K562 (cell line): ENCODE results near the gene SENP1.

ENCODE experiments used
- CAMTA2 ChIP-seq: fragments of 250-450 bp; sonication (Bioruptor Pico); conservative IDR thresholded peaks from 2 replicates; pipeline ENCODE4 v1.5.1; 2022
- CEBPG ChIP-seq, 3 experiments: fragments of 200-800 bp in 1 of 3; sonication (Bioruptor generic) in 1 of 3; sonication (generic) in 1 of 3; formaldehyde crosslinking in 1 of 3; IDR thresholded peaks in 2 of 3; conservative IDR thresholded peaks in 1 of 3; 2 replicates each; pipeline versions ENCODE4 v1.6.1 to v1.8.0; 2016 to 2022; ENCODE audit warnings: missing compliant biosample characterization in 2 of 3, missing genetic modification characterization in 2 of 3, mild to moderate bottlenecking in 1 of 3, missing genetic modification reagents in 1 of 3
- E2F4 ChIP-seq: sonication (generic); formaldehyde crosslinking; IDR thresholded peaks from 2 replicates; pipeline ENCODE4 v1.8.0; 2022; ENCODE audit warnings: mild to moderate bottlenecking, low read depth, missing genetic modification reagents
- GATA2 ChIP-seq: sonication (generic); formaldehyde crosslinking; IDR thresholded peaks from 2 replicates; pipeline ENCODE4 v1.4.0; 2020; ENCODE audit warnings: mild to moderate bottlenecking, missing genetic modification reagents
- JUN ChIP-seq, 2 experiments: sonication (generic) in 1 of 2; formaldehyde crosslinking in 1 of 2; IDR thresholded peaks; 2 replicates each; pipeline versions ENCODE4 v1.6.1 to v1.8.0; 2012 to 2022; ENCODE audit warnings: borderline replicate concordance in 2 of 2, mild to moderate bottlenecking in 2 of 2, improper control_type of control experiment in 1 of 2, low read depth in 1 of 2, low read length in 1 of 2, missing genetic modification reagents in 1 of 2
- JUNB ChIP-seq: fragments of 450-650 bp; formaldehyde crosslinking; conservative IDR thresholded peaks from 2 replicates; pipeline ENCODE4 v1.4.0; 2020; ENCODE audit warnings: mild to moderate bottlenecking
- NRF1 ChIP-seq, 2 experiments: fragments of 450-650 bp; IDR thresholded peaks in 1 of 2; conservative IDR thresholded peaks in 1 of 2; 2 replicates each; pipeline ENCODE4 v1.6.1; 2014; ENCODE audit warnings: mild to moderate bottlenecking in 2 of 2
- ZNF280B ChIP-seq: fragments of 250-450 bp; sonication (Bioruptor Pico); IDR thresholded peaks from 2 replicates; pipeline ENCODE4 v1.5.1; 2021; ENCODE audit warnings: mild to moderate bottlenecking
- ZNF3 ChIP-seq: fragments of 250-450 bp; sonication (Bioruptor Pico); IDR thresholded peaks from 2 replicates; pipeline ENCODE4 v1.5.0; 2021; ENCODE audit warnings: mild to moderate bottlenecking, moderate library complexity
- ZZZ3 ChIP-seq: fragments of 450-650 bp; IDR thresholded peaks from 2 replicates; pipeline ENCODE4 v1.6.1; 2016; ENCODE audit warnings: antibody characterized with exemption, mild to moderate bottlenecking, moderate library complexity

GRCh38 chr12:48029491-48030172, 76.2 kb downstream of the SENP1 start:
- no peak for TF ChIP-seq E2F4 (CRISPR knock-in tag)
- TF ChIP-seq JUN (IDR thresholded peaks at IDR 0.05; ENCODE audit: borderline replicate concordance, low read depth, low read length) = no peak
- no peak for TF ChIP-seq JUN (CRISPR knock-in tag; IDR thresholded peaks at IDR 0.05; ENCODE audit: borderline replicate concordance)
- no peak for TF ChIP-seq ZNF3 (CRISPR knock-in tag)
- no peak for TF ChIP-seq ZNF280B (CRISPR knock-in tag)
- TF ChIP-seq GATA2 (CRISPR knock-in tag) = no peak
- TF ChIP-seq CEBPG (CRISPR knock-in tag; IDR thresholded peaks at IDR 0.05) = no peak
- TF ChIP-seq CEBPG (tag; conservative IDR thresholded peaks at IDR 0.05 in 1 of 2, IDR thresholded peaks at IDR 0.05 in 1 of 2) = no peak
- TF ChIP-seq NRF1 (conservative IDR thresholded peaks at IDR 0.05 in 1 of 2, IDR thresholded peaks at IDR 0.05 in 1 of 2) = no peak
- TF ChIP-seq ZZZ3 = no peak
- TF ChIP-seq JUNB (CRISPR knock-in tag) = no peak
- no peak for TF ChIP-seq CAMTA2
